Fibroblast of lung (primary cell): ENCODE results near the gene SOCS2.

Experiments
- CTCF ChIP-seq, 2 donors: IDR thresholded peaks in 1 of 2; conservative IDR thresholded peaks in 1 of 2; 1 replicate in 1 of 2; 2 replicates in 1 of 2; pipeline ENCODE4 v1.5.1; 2011 to 2012; ENCODE audit warnings: low read length in 2 of 2, control low read depth in 1 of 2, inconsistent platforms in 1 of 2, low read depth in 1 of 2, mild to moderate bottlenecking in 1 of 2
- EZH2 ChIP-seq: IDR thresholded peaks from 2 replicates; pipeline ENCODE4 v1.5.1; 2012; ENCODE audit warnings: low read length, control low read depth, mild to moderate bottlenecking; ENCODE audit errors: missing control alignments

- TF ChIP-seq CTCF (conservative IDR thresholded peaks at IDR 0.05 in 1 of 2, IDR thresholded peaks at IDR 0.05 in 1 of 2; ENCODE audit: low read depth in 1 of 2, low read length in 2 of 2) (no peak), EZH2 (no peak)
Observed at GRCh38 chr12:93552427-93552826, 20.0 kb upstream of the SOCS2 start.
